HUES64 (cell line): ENCODE data around the gene GARS1.

Experiments
- H3K27ac ChIP-seq: 2 replicates; pipeline ENCODE4 v1.7.0; 2013; ENCODE audit warnings: low read depth, low read length, inconsistent platforms
- H3K27me3 ChIP-seq: 2 replicates; pipeline ENCODE4 v1.6.1; 2013; ENCODE audit warnings: mild to moderate bottlenecking, low read length; ENCODE audit not compliant: insufficient read depth
- H3K36me3 ChIP-seq: 2 replicates; pipeline ENCODE4 v1.6.1; 2013; ENCODE audit warnings: mild to moderate bottlenecking, low read length; ENCODE audit not compliant: insufficient read depth
- H3K4me1 ChIP-seq: 2 replicates; pipeline ENCODE4 v1.6.1; 2013; ENCODE audit warnings: mild to moderate bottlenecking, low read length, moderate library complexity; ENCODE audit not compliant: insufficient read depth
- H3K4me3 ChIP-seq: 2 replicates; pipeline ENCODE4 v1.5.1; 2013; ENCODE audit warnings: mild to moderate bottlenecking, low read length, moderate library complexity
- H3K9ac ChIP-seq: 2 replicates; pipeline ENCODE4 v1.6.1; 2013; ENCODE audit warnings: mild to moderate bottlenecking, low read depth, low read length
- H3K9me3 ChIP-seq: 2 replicates; pipeline ENCODE4 v1.6.1; 2013; ENCODE audit warnings: low read depth, low read length; ENCODE audit not compliant: insufficient read depth
- WGBS: fragments of 150-250, 120-280 bp; methylation state at CpG from one replicate; pipeline ENCODE4 v1.1.7; 2013; ENCODE audit warnings: missing lambda C conversion rate; 5-methylcytosine and 5-hydroxymethylcytosine counted together

The GARS1 gene

DNA sequence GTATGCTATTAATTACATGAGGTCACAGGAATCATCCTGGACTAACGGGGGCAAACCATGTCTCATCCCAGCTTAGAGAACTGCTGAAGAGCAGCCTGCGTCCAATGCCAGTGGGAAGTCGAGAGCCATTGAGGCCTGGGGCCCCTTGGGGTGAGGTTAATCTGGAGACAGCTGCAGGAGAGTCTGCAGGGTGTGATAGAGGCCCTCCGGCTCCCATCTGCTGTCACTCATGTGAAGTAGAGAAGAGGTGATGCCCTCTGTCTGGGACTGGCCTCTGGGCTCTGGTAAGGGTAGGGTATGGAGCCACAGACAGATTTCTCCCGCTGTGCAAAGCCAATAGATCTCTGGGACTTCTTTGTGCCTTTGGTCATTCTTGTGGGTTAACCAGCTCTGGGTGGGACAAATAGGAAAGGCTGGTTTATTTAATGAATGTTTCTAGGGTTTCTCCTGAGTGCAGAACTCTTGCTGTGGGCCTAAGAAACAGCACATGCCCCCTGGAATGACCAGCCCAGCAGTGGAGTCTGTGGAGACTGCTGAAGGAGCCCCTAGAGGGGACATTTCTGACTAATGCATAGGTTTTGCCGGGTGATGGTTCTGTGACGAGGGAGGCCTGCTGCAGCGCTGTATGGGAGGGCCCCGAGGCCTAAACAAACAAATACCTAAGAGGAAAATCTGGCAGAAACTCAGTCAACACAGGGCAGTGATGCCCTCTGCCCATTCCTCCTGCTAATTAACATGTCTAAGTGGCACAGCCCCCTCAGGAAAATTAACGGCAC, 53.1 kb downstream of the GARS1 start:
- Histone ChIP-seq H3K9ac (no peak overlapping the region), H3K27ac (no peak overlapping the region), H3K27me3 (no peaks in the 10 kb centered on the region), H3K4me3 (no peak overlapping the region), H3K36me3 (peaks cover 9% of the 10 kb centered on the region), H3K4me1 (peaks cover 3% of the 10 kb centered on the region; the same call in 1 of the 2 replicates), H3K9me3 (no peaks in the 10 kb centered on the region)
- WGBS, result 92% methylated on average over 10 of the region's 10 CpGs

- no peak overlapping the region for H3K9ac ChIP-seq
- H3K4me1 ChIP-seq, result peaks cover 3% of the 10 kb centered on the region; the same call in 1 of the 2 replicates
- WGBS, result 91% methylated on average over 15 of the region's 15 CpGs
- no peaks in the 10 kb centered on the region for H3K27me3 ChIP-seq
- peaks cover 9% of the 10 kb centered on the region for H3K36me3 ChIP-seq
- no peaks in the 10 kb centered on the region for H3K9me3 ChIP-seq
- no peak overlapping the region for H3K27ac ChIP-seq
- H3K4me3 ChIP-seq, result no peak overlapping the region
Observed at GRCh38 chr7:30648744-30649540, 54.3 kb downstream of the GARS1 start.

DNA sequence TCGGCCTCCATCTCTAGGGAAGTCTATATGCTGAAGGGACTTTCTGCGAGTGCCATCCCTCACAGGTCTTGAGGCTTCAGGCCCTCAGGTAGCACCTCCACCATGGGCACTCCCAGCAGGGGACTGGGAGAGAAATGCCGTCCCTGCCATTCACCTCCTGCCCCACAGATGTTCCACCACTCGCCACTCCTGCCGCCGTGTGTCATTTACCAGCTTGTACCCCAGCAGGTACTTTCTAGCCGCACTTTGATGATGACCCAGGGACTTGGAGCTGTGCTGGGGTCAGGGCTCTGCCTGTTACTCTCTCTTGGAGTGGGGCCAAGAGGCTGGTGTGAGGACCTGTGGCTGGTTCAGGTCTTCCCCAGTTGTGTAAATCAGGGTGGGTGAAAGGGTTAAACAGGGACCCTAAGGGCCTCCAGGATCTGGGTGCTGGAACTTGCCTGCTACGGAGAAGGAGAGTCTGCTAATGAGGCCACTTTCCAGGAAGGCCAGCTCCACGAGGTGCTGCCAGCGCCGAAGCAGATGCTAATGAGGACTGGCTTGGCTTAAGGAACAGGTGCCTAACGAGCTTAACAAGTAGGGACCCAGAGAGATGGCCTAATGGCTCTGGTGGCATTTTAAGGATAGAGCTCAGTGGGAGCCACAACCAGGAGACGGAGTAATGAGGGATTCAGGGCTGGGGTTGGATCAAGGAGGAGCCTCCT, 55.2 kb downstream of the GARS1 start:
- H3K4me1 ChIP-seq, result peaks cover 3% of the 10 kb centered on the region; the same call in 1 of the 2 replicates
- no peak overlapping the region for H3K27ac ChIP-seq
- WGBS, result 86% methylated on average over 13 of the region's 13 CpGs
- no peaks in the 10 kb centered on the region for H3K9me3 ChIP-seq
- no peak overlapping the region for H3K4me3 ChIP-seq
- H3K9ac ChIP-seq, result no peak overlapping the region
- H3K27me3 ChIP-seq, result no peaks in the 10 kb centered on the region
- H3K36me3 ChIP-seq, result peaks cover 11% of the 10 kb centered on the region

DNA sequence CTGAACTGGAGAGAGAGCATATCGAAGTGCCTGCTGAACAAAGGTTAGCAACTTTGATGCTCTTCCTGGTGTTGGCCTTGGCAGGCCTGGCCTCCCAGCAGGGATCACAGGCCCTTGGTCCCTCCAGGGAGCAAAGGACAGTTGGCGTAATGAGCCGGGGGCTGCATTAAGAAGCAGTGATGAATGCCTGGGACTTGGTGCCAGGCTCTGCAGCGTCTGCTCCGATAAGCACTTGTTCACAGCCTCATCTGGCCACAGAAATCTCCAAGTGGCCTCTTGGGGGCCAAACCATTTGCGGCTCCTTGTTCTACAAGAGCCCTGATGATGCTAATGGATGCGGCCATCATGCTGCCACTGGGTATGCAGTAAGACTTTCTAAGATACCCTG, 55.7 kb downstream of the GARS1 start:
- H3K9ac ChIP-seq, result no peak overlapping the region
- H3K27me3 ChIP-seq, result no peaks in the 10 kb centered on the region
- WGBS, result 91% methylated on average over 7 of the region's 7 CpGs
- no peaks in the 10 kb centered on the region for H3K9me3 ChIP-seq
- H3K36me3 ChIP-seq, result peaks cover 7% of the 10 kb centered on the region; the same call in 1 of the 2 replicates
- H3K27ac ChIP-seq, result no peak overlapping the region
- peaks cover 3% of the 10 kb centered on the region; the same call in 1 of the 2 replicates for H3K4me1 ChIP-seq
- no peak overlapping the region for H3K4me3 ChIP-seq

DNA sequence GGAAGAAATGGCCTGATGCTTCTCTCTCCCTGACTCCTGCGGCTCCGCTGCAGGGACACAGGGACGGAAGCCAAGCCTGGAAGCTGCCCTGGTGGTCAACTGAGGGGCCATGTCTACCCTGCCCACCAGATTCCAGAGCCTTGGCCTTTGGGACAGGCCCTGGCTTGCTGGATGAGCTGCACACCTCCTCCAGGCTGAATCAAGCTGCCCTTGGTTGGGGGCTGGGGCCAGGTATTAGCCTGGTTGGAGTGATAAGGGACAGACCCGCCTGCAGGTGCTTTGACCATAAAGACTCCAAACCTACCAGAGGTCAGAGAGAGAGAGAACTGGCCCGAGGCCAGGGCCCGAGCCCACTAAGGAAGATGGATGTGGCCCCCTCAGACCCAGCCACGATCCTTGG, 57.5 kb downstream of the GARS1 start:
- H3K9me3 ChIP-seq, result no peaks in the 10 kb centered on the region
- 96% methylated on average over 7 of the region's 7 CpGs for WGBS
- no peak overlapping the region for H3K9ac ChIP-seq
- no peaks in the 10 kb centered on the region for H3K27me3 ChIP-seq
- peaks cover 3% of the 10 kb centered on the region; the same call in 1 of the 2 replicates for H3K4me1 ChIP-seq
- H3K27ac ChIP-seq, result no peak overlapping the region
- H3K4me3 ChIP-seq, result no peak overlapping the region
- 0 out of 2 replicates have a peak, but pooled peaks cover 2% of the 10 kb centered on the region for H3K36me3 ChIP-seq

- Histone ChIP-seq H3K36me3 (0 out of 2 replicates have a peak, but pooled peaks cover 2% of the 10 kb centered on the region), H3K9me3 (no peaks in the 10 kb centered on the region), H3K4me1 (no peaks in the 10 kb centered on the region), H3K9ac (no peak overlapping the region), H3K27me3 (no peaks in the 10 kb centered on the region), H3K4me3 (no peak overlapping the region), H3K27ac (no peak overlapping the region)
- WGBS, result 93% methylated on average over 19 of the region's 19 CpGs
Observed at GRCh38 chr7:30652698-30653641, 58.3 kb downstream of the GARS1 start.

GRCh38 chr7:30654296-30655090, 59.8 kb downstream of the GARS1 start:
- Histone ChIP-seq H3K9me3 (no peaks in the 10 kb centered on the region), H3K4me1 (no peaks in the 10 kb centered on the region), H3K27me3 (no peaks in the 10 kb centered on the region), H3K36me3 (peaks cover 2% of the 10 kb centered on the region; the same call in 1 of the 2 replicates), H3K27ac (no peak overlapping the region), H3K4me3 (no peak overlapping the region), H3K9ac (no peak overlapping the region)
- WGBS, result 96% methylated on average over 15 of the region's 15 CpGs

- 91% methylated on average over 22 of the region's 22 CpGs for WGBS
- H3K36me3 ChIP-seq, result peaks cover 2% of the 10 kb centered on the region; the same call in 1 of the 2 replicates
- H3K27me3 ChIP-seq, result no peaks in the 10 kb centered on the region
- H3K4me3 ChIP-seq, result no peak overlapping the region
- no peaks in the 10 kb centered on the region for H3K9me3 ChIP-seq
- H3K9ac ChIP-seq, result no peak overlapping the region
- no peaks in the 10 kb centered on the region for H3K4me1 ChIP-seq
- no peak overlapping the region for H3K27ac ChIP-seq
Observed at GRCh38 chr7:30655096-30655970, 60.7 kb downstream of the GARS1 start.
